Astrocyte (in vitro differentiated cells and primary cell): Measurements from ENCODE around the gene TAF3. TPM values are rescaled to one million over a fixed set of nuclear protein-coding genes. Genes with fewer than 3 reads are reported as not detected.
"Not testable (repeated sequence)": the region's sequence is repeated elsewhere in the genome, so short reads cannot be mapped to it uniquely, and the experiment has no call there.

Experiments used
- DNase-seq: peaks from one replicate; pipeline ENCODE4 v3.0.0-alpha.2; 2010; ENCODE audit warnings: low read depth
- FAIRE-seq: peaks from 2 replicates; lab custom pipeline; 2011; peaks lifted over from hg19 to GRCh38; lab: Jason Lieb, UNC
- H2AFZ ChIP-seq: 2 replicates; pipeline ENCODE4 v1.6.0; 2012; ENCODE audit warnings: low read depth, low read length, inconsistent platforms
- H3K27ac ChIP-seq: 2 replicates; pipeline ENCODE4 v1.5.1; 2011; ENCODE audit warnings: low read depth, low read length, inconsistent platforms
- H3K27me3 ChIP-seq: 2 replicates; pipeline ENCODE4 v1.6.0; 2011; ENCODE audit warnings: low read length, inconsistent platforms; ENCODE audit not compliant: insufficient read depth
- H3K36me3 ChIP-seq: 2 replicates; pipeline ENCODE4 v1.5.1; 2011; ENCODE audit warnings: low read length, inconsistent platforms; ENCODE audit not compliant: insufficient read depth
- H3K4me1 ChIP-seq: 2 replicates; pipeline ENCODE4 v1.5.1; 2011; ENCODE audit warnings: low read length, inconsistent platforms; ENCODE audit not compliant: insufficient read depth
- H3K4me2 ChIP-seq: 2 replicates; pipeline ENCODE4 v1.6.0; 2012; ENCODE audit warnings: low read length, inconsistent platforms
- H3K4me3 ChIP-seq: 2 replicates; pipeline ENCODE4 v1.5.1; 2011; ENCODE audit warnings: low read depth, mild to moderate bottlenecking, low read length, inconsistent platforms; ENCODE audit not compliant: insufficient read depth
- H3K79me2 ChIP-seq: 2 replicates; pipeline ENCODE4 v1.6.0; 2012; ENCODE audit warnings: mild to moderate bottlenecking, low read length, inconsistent platforms; ENCODE audit not compliant: insufficient read depth
- H3K9ac ChIP-seq: 2 replicates; pipeline ENCODE4 v1.6.0; 2012; ENCODE audit warnings: mild to moderate bottlenecking, low read length, inconsistent platforms
- H3K9me3 ChIP-seq: 2 replicates; pipeline ENCODE4 v1.5.1; 2012; ENCODE audit warnings: low read depth, mild to moderate bottlenecking, low read length, inconsistent platforms; ENCODE audit not compliant: insufficient read depth
- H4K20me1 ChIP-seq: 2 replicates; pipeline ENCODE4 v1.6.0; 2012; ENCODE audit warnings: low read length, inconsistent platforms; ENCODE audit not compliant: insufficient read depth
- H3K27ac Mint-ChIP-seq: one replicate; pipeline ENCODE4 v1.8.0; 2021; ENCODE audit warnings: mild to moderate bottlenecking, mixed read lengths; ENCODE audit not compliant: unreplicated experiment
- H3K27me3 Mint-ChIP-seq: one replicate; pipeline ENCODE4 v1.8.0; 2021; ENCODE audit warnings: low read depth, mixed read lengths; ENCODE audit not compliant: unreplicated experiment
- H3K36me3 Mint-ChIP-seq: one replicate; pipeline ENCODE4 v1.8.0; 2021; ENCODE audit warnings: low read depth, mixed read lengths; ENCODE audit not compliant: unreplicated experiment
- H3K4me1 Mint-ChIP-seq: one replicate; pipeline ENCODE4 v1.8.0; 2021; ENCODE audit warnings: low read depth, mixed read lengths; ENCODE audit not compliant: unreplicated experiment
- H3K4me3 Mint-ChIP-seq: one replicate; pipeline ENCODE4 v1.8.0; 2021; ENCODE audit warnings: mild to moderate bottlenecking, moderate library complexity, mixed read lengths; ENCODE audit not compliant: unreplicated experiment
- H3K9me3 Mint-ChIP-seq: one replicate; pipeline ENCODE4 v1.8.0; 2021; ENCODE audit warnings: mild to moderate bottlenecking, mixed read lengths; ENCODE audit not compliant: unreplicated experiment
- CTCF ChIP-seq: IDR thresholded peaks from 2 replicates; pipeline ENCODE4 v1.5.1; 2011; ENCODE audit warnings: low read depth, mild to moderate bottlenecking, inconsistent platforms, low read length, moderate library complexity; ENCODE audit not compliant: insufficient read depth
- EZH2 ChIP-seq: IDR thresholded peaks from 2 replicates; pipeline ENCODE4 v1.6.1; 2012; ENCODE audit warnings: mild to moderate bottlenecking, low read length, inconsistent platforms; ENCODE audit not compliant: insufficient read depth
- total RNA-seq: library from RNA; stranded (reverse); gene quantifications from 2 replicates; pipeline ENCODE4 v1.2.1, GENCODE V29; 2021

The TAF3 gene
- total RNA-seq, 1 donor from 2014 or later = 10.2 TPM

DNA sequence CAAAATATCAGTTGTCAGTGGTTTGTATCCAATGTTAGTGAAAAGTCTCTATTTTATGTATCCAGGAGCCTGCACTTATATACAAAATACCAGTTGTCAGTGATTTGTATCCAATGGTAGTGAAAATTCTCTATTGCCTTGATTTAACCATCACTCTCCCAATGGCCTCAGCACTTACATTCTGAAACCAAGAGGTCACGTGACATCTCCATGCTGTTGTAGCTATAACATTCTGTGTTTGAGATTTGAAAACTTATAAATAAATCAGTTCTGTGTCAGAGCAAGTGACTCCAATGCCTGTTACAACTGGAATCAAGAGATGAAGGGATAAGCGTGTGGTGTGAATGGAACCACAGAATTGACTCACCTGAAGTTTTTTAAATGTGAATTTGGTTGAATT is 205.5 kb downstream of the TAF3 start:
- no peak for FAIRE-seq
- Histone ChIP-seq H3K36me3 (no peaks in the 10 kb centered on the region), H3K9me3 (no peaks in the 10 kb centered on the region), H3K27me3 (peaks cover 11% of the 10 kb centered on the region), H3K4me3 (no peak overlapping the region), H4K20me1 (no peaks in the 10 kb centered on the region), H3K79me2 (no peaks in the 10 kb centered on the region), H3K4me1 (no peaks in the 10 kb centered on the region), H3K27ac (no peak overlapping the region), H3K4me2 (no peak overlapping the region), H3K9ac (no peak overlapping the region), H2AFZ (no peak overlapping the region)
- peaks cover 15% of the 10 kb centered on the region for H3K27me3 Mint-ChIP-seq
- TF ChIP-seq EZH2 = no peak
- no peak for TF ChIP-seq CTCF
- no peak for DNase-seq
- H3K9me3 Mint-ChIP-seq = no peaks in the 10 kb centered on the region
- no peak overlapping the region for H3K4me3 Mint-ChIP-seq
- H3K36me3 Mint-ChIP-seq = no peaks in the 10 kb centered on the region
- H3K27ac Mint-ChIP-seq = no peak overlapping the region
- no peaks in the 10 kb centered on the region for H3K4me1 Mint-ChIP-seq

DNA sequence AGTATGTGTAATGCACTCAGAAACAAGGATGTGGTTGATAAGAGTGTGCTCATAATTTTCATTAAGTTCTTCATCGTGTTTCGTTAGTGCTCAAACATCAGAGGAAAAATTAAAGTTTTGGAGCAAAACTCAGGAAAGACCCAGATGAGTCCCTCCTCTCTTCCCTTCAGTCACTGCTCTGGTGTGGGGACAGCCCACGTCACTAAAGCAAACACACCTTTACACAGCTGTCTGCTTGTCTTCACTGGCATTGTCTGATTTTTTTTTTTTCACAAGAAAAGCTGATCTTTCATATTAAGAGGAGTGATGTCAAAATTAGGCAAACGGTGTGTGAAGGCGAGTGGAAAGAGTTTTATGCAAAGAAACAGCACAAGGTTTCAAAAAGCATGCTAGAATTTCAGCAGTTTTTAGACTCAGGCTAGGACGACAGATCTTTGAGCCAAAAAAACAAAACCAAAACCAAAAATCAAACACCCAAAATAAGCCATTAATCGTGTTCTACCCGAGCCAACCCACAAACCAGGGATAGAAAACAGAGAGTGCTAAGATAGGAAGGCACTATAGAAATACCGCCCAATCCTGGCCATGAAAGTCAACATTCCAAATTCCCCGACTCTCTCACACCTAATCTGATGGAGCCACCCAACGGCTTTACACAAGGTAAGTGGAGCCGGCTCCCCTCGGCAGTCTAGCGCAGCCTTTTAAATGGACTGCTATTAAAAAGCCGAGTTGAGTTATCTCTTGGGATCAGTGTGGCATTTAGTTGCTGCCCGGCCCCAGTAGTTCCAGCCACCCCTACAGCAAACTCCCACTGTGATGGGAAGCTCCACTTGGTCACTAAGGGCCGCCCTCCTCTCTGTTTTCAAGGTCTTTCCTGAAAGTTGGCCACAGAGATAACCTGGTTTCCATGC is 208.3 kb downstream of the TAF3 start:
- Histone ChIP-seq H3K4me2 (no peak overlapping the region), H3K9ac (no peak overlapping the region), H3K27me3 (peaks cover 14% of the 10 kb centered on the region), H3K4me3 (no peak overlapping the region), H2AFZ (no peak overlapping the region), H3K4me1 (no peaks in the 10 kb centered on the region), H3K9me3 (no peaks in the 10 kb centered on the region), H3K36me3 (no peaks in the 10 kb centered on the region), H3K79me2 (no peaks in the 10 kb centered on the region), H3K27ac (no peak overlapping the region), H4K20me1 (no peaks in the 10 kb centered on the region)
- DNase-seq (no peak), FAIRE-seq (no peak)
- TF ChIP-seq EZH2 = no peak
- TF ChIP-seq CTCF = no peak
- no peaks in the 10 kb centered on the region for H3K4me1 Mint-ChIP-seq
- no peak overlapping the region for H3K4me3 Mint-ChIP-seq
- no peak overlapping the region for H3K27ac Mint-ChIP-seq
- H3K9me3 Mint-ChIP-seq = peaks cover 3% of the 10 kb centered on the region
- no peaks in the 10 kb centered on the region for H3K36me3 Mint-ChIP-seq
- H3K27me3 Mint-ChIP-seq = peaks cover 26% of the 10 kb centered on the region

DNA sequence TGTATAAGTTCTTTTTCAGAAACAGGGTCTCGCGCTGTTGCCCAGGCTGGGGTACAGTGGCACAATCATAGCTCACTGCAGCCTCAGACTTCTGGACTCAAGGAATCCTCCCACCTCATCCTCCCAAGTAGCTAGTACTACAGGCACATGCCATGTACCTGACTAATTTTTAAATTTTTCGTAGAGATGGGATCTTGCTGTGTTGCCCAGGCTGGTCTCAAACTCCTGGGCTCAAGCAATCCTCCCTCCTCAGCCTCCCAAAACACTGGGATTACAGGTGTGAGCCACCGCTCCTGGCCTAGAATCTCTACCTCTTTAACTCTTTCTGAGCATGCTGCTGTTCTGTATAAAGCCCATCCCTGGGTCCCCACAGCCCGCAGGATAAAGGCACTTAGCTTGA is 212.9 kb downstream of the TAF3 start:
- not testable (repeated sequence) for H3K9ac ChIP-seq, H3K4me3 Mint-ChIP-seq, DNase-seq, H3K36me3 Mint-ChIP-seq, H3K4me1 Mint-ChIP-seq, H3K4me3 ChIP-seq, H3K27ac ChIP-seq, H3K4me1 ChIP-seq, H3K4me2 ChIP-seq, H2AFZ ChIP-seq, H4K20me1 ChIP-seq, H3K79me2 ChIP-seq, FAIRE-seq, H3K36me3 ChIP-seq, H3K9me3 ChIP-seq, H3K27ac Mint-ChIP-seq
- peaks cover 45% of the 10 kb centered on the region for H3K27me3 Mint-ChIP-seq
- H3K9me3 Mint-ChIP-seq = peaks cover 11% of the 10 kb centered on the region
- H3K27me3 ChIP-seq = peaks cover 44% of the 10 kb centered on the region
